ENCODE results near the gene C11orf68. TPM values are rescaled to one million over a fixed set of nuclear protein-coding genes. Genes with fewer than 3 reads are reported as not detected.

Gene C11orf68
- total and polyA plus RNA-seq, 2 of the 8 experiments (the other 6 are each of a cell fraction or from before 2014, with no cell fraction given), result 24.0 to 51.2 TPM

DNA sequence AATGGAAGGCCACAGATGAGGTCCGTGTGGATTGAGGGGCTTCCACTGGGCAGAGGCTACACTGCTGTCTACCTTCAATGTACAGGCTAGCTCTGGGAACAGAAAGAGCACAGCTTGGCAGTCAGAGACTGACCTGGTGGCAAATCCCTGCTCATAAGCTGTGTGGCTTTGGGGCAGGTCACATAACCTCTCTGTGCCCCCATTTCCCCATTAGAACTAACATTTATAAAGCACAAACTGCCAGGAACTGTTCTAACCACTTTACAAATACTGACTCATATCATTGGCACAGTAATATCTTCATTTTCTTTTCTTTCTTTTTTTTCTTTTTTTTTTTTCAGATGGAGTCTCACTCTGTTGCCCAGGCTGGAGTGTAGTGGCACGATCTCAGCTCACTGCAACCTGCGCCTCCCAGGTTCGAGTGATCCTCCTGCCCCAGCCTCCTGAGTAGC, 21.8 kb downstream of the C11orf68 start:
- Histone ChIP-seq H2AFZ (ENCODE audit: low read length) (no peak overlapping the region), H3K79me2 (ENCODE audit: control insufficient read depth in 1 of 2, insufficient read depth in 2 of 2, low read length in 2 of 2) (no peaks in the 10 kb centered on the region)

More for the DNA sequence above, 21.8 kb downstream of the C11orf68 start:
- POLR2A ChIA-PET (ENCODE audit: partially characterized antibody), result interaction anchor here (1.2 to 3.7 kb wide), 5 partner anchors 8 to 39 kb away, joined by 3 to 17 read pairs (median 4); partner anchors contain the start of genes CFL1 and MUS81
- Histone ChIP-seq H2BK15ac (ENCODE audit: low read length) (no peak overlapping the region), H3K4me3 (ENCODE audit: extremely low read depth in 1 of 4, insufficient read depth in 2 of 4, low read depth in 3 of 4, low read length in 4 of 4) (no peak overlapping the region), H3K23ac (ENCODE audit: insufficient read length) (no peak overlapping the region), H4K91ac (replicated peaks; ENCODE audit: insufficient read length, low read length) (no peak overlapping the region), H4K8ac (ENCODE audit: extremely low read depth, insufficient read depth, low read length) (no peak overlapping the region), H3K9me3 (ENCODE audit: insufficient read depth in 2 of 2, low read depth in 1 of 2, low read length in 1 of 2) (no peaks in the 10 kb centered on the region), H2BK120ac (replicated peaks; ENCODE audit: low read depth, low read length) (no peak overlapping the region), H4K20me1 (replicated peaks in 1 of 2; ENCODE audit: control insufficient read depth in 1 of 2, insufficient read depth in 2 of 2, low read length in 2 of 2) (peaks cover 4% of the 10 kb centered on the region in 2 experiments), H3K14ac (ENCODE audit: insufficient read length) (no peak overlapping the region), H2BK20ac (ENCODE audit: low read length) (no peak overlapping the region), H3K36me3 (ENCODE audit: control insufficient read depth in 2 of 4, insufficient read depth in 4 of 4, low read length in 3 of 4) (no peaks in the 10 kb centered on the region), H3K27ac (ENCODE audit: low read depth, low read length) (no peak overlapping the region), H3K9ac (replicated peaks in 1 of 4; ENCODE audit: extremely low read depth in 1 of 4, low read depth in 3 of 4, low read length in 3 of 4) (no peak overlapping the region), H3K79me1 (ENCODE audit: low read depth, low read length) (no peaks in the 10 kb centered on the region; the same call in 1 of the 2 replicates), H3K4me1 (replicated peaks in 1 of 4; ENCODE audit: control insufficient read depth in 3 of 4, insufficient read depth in 4 of 4, low read length in 3 of 4) (peaks cover 3 to 16% (median 7%) of the 10 kb centered on the region in 4 experiments), H2BK5ac (ENCODE audit: low read depth, low read length) (no peak overlapping the region), H3K56ac (replicated peaks; ENCODE audit: insufficient read length, low read depth, low read length) (no peak overlapping the region), H4K5ac (ENCODE audit: insufficient read length, low read depth, low read length) (no peak overlapping the region), H2AK5ac (ENCODE audit: low read depth, low read length) (no peak overlapping the region), H3K18ac (ENCODE audit: extremely low read depth, low read length) (no peak overlapping the region), H3K23me2 (ENCODE audit: low read depth, low read length) (peaks cover 9% of the 10 kb centered on the region; the same call in 1 of the 2 replicates), H3K4ac (replicated peaks; ENCODE audit: insufficient read length, low read depth, low read length) (no peak overlapping the region), H3K27me3 (replicated peaks in 1 of 4; ENCODE audit: control insufficient read depth in 3 of 4, extremely low read depth in 1 of 4, insufficient read depth in 3 of 4, low read length in 3 of 4) (peaks cover 14 to 33% (median 28%) of the 10 kb centered on the region in 4 experiments), H3K4me2 (ENCODE audit: insufficient read depth in 1 of 2, low read depth in 2 of 2, low read length in 2 of 2) (no peak overlapping the region), H2BK12ac (ENCODE audit: low read depth, low read length) (no peak overlapping the region)
- CTCF ChIA-PET (ENCODE audit: partially characterized antibody), result interaction anchor here (0.9 to 15.0 kb wide), 8 partner anchors 9 to 303 kb away, joined by 3 to 212 read pairs (median 6); partner anchors contain the start of genes CCDC85B and FIBP
- DNase-seq (ENCODE audit: low read depth in 1 of 2, low spot score in 2 of 2) (no peak), FAIRE-seq (no peak)
- WGBS, 2 experiments (ENCODE audit: extremely low coverage in 1 of 2, insufficient coverage in 1 of 2, insufficient read length in 1 of 2, insufficient replicate concordance in 2 of 2, low coverage in 1 of 2, low lambda C conversion rate in 2 of 2, missing lambda C conversion rate in 1 of 2), result 88% methylated on average over 1 of the region's 4 CpGs; no CpG with 5 or more reads in 1 of the 2 experiments
- TF ChIP-seq MAFK (IDR thresholded peaks at IDR 0.05; ENCODE audit: low read depth, low read length) (no peak), CTBP2 (IDR thresholded peaks at IDR 0.05; ENCODE audit: borderline replicate concordance, insufficient read depth, insufficient read length, low read length) (no peak)
